IPS-15b (cell line): ENCODE measurements around the gene VPS37C.
"Not testable (repeated sequence)": the region's sequence is repeated elsewhere in the genome, so short reads cannot be mapped to it uniquely, and the experiment has no call there.

Experiments
- H3K27me3 ChIP-seq: one replicate; pipeline ENCODE4 v1.6.1; 2013; ENCODE audit warnings: low read length; ENCODE audit not compliant: control insufficient read depth, insufficient read depth
- H3K36me3 ChIP-seq: one replicate; pipeline ENCODE4 v1.6.1; 2013; ENCODE audit warnings: low read length; ENCODE audit not compliant: control insufficient read depth, insufficient read depth
- H3K4me1 ChIP-seq: one replicate; pipeline ENCODE4 v1.6.1; 2013; ENCODE audit warnings: mild to moderate bottlenecking, low read length; ENCODE audit not compliant: control insufficient read depth, insufficient read depth
- H3K4me3 ChIP-seq: one replicate; pipeline ENCODE4 v1.5.1; 2013; ENCODE audit warnings: low read depth, low read length
- H3K9ac ChIP-seq: one replicate; pipeline ENCODE4 v1.6.1; 2013; ENCODE audit warnings: low read depth, mild to moderate bottlenecking, low read length
- H3K9me3 ChIP-seq: one replicate; pipeline ENCODE4 v1.6.1; 2013; ENCODE audit warnings: mild to moderate bottlenecking, low read length; ENCODE audit not compliant: control insufficient read depth, insufficient read depth

VPS37C gene

GRCh38 chr11:61110255-61111049 is 50.8 kb downstream of the VPS37C start:
- no peaks in the 10 kb centered on the region for H3K9me3 ChIP-seq
- H3K9ac ChIP-seq = no peak overlapping the region
- H3K27me3 ChIP-seq = no peaks in the 10 kb centered on the region
- H3K36me3 ChIP-seq = no peaks in the 10 kb centered on the region
- H3K4me1 ChIP-seq = no peaks in the 10 kb centered on the region
- H3K4me3 ChIP-seq = no peak overlapping the region

- Histone ChIP-seq H3K36me3 (no peaks in the 10 kb centered on the region), H3K4me1 (no peaks in the 10 kb centered on the region), H3K27me3 (no peaks in the 10 kb centered on the region), H3K9ac (no peak overlapping the region), H3K4me3 (no peak overlapping the region), H3K9me3 (no peaks in the 10 kb centered on the region)
These were observed 51.6 kb downstream of the VPS37C start for GRCh38 chr11:61109671-61110070.

- Histone ChIP-seq H3K9me3 (no peaks in the 10 kb centered on the region), H3K36me3 (no peaks in the 10 kb centered on the region), H3K4me3 (no peak overlapping the region), H3K9ac (no peak overlapping the region), H3K4me1 (no peaks in the 10 kb centered on the region), H3K27me3 (no peaks in the 10 kb centered on the region)
These were observed 52.2 kb downstream of the VPS37C start for GRCh38 chr11:61108847-61109585.

- H3K36me3 ChIP-seq = no peaks in the 10 kb centered on the region
- no peak overlapping the region for H3K9ac ChIP-seq
- no peak overlapping the region for H3K4me3 ChIP-seq
- no peaks in the 10 kb centered on the region for H3K4me1 ChIP-seq
- no peaks in the 10 kb centered on the region for H3K27me3 ChIP-seq
- H3K9me3 ChIP-seq = no peaks in the 10 kb centered on the region
These were observed 53.3 kb downstream of the VPS37C start for GRCh38 chr11:61107888-61108287.

- H3K27me3 ChIP-seq = no peaks in the 10 kb centered on the region
- no peaks in the 10 kb centered on the region for H3K4me1 ChIP-seq
- no peak overlapping the region for H3K9ac ChIP-seq
- H3K36me3 ChIP-seq = no peaks in the 10 kb centered on the region
- H3K4me3 ChIP-seq = no peak overlapping the region
- H3K9me3 ChIP-seq = no peaks in the 10 kb centered on the region
These were observed 54.2 kb downstream of the VPS37C start for GRCh38 chr11:61106894-61107470.

GRCh38 chr11:61106296-61106695 is 54.9 kb downstream of the VPS37C start:
- Histone ChIP-seq H3K4me3 (no peak overlapping the region), H3K9ac (no peak overlapping the region), H3K27me3 (no peaks in the 10 kb centered on the region), H3K36me3 (no peaks in the 10 kb centered on the region), H3K9me3 (no peaks in the 10 kb centered on the region), H3K4me1 (no peaks in the 10 kb centered on the region)

- Histone ChIP-seq H3K36me3 (no peaks in the 10 kb centered on the region), H3K9me3 (no peaks in the 10 kb centered on the region), H3K4me1 (no peaks in the 10 kb centered on the region), H3K27me3 (no peaks in the 10 kb centered on the region), H3K9ac (no peak overlapping the region), H3K4me3 (no peak overlapping the region)
These were observed 56.3 kb downstream of the VPS37C start for GRCh38 chr11:61104963-61105362.

- Histone ChIP-seq H3K4me1 (no peaks in the 10 kb centered on the region), H3K36me3 (no peaks in the 10 kb centered on the region), H3K9ac (no peak overlapping the region), H3K27me3 (no peaks in the 10 kb centered on the region), H3K4me3 (no peak overlapping the region), H3K9me3 (no peaks in the 10 kb centered on the region)
These were observed 57.3 kb downstream of the VPS37C start for GRCh38 chr11:61103851-61104423.

GRCh38 chr11:61102667-61103571 is 58.3 kb downstream of the VPS37C start:
- no peak overlapping the region for H3K9ac ChIP-seq

GRCh38 chr11:61098778-61099177 is 62.4 kb downstream of the VPS37C start:
- Histone ChIP-seq H3K9me3 (no peaks in the 10 kb centered on the region), H3K36me3 (no peaks in the 10 kb centered on the region), H3K4me1 (no peaks in the 10 kb centered on the region)

More at GRCh38 chr11:61102667-61103571, 58.3 kb downstream of the VPS37C start:
- Histone ChIP-seq H3K4me1 (no peaks in the 10 kb centered on the region), H3K9me3 (no peaks in the 10 kb centered on the region), H3K36me3 (no peaks in the 10 kb centered on the region), H3K27me3 (no peaks in the 10 kb centered on the region), H3K4me3 (no peak overlapping the region)

GRCh38 chr11:61098261-61098660 is 63.0 kb downstream of the VPS37C start:
- not testable (repeated sequence) for H3K36me3 ChIP-seq, H3K9ac ChIP-seq, H3K27me3 ChIP-seq, H3K9me3 ChIP-seq, H3K4me1 ChIP-seq, H3K4me3 ChIP-seq

More at GRCh38 chr11:61098778-61099177, 62.4 kb downstream of the VPS37C start:
- Histone ChIP-seq H3K4me3 (no peak overlapping the region), H3K9ac (no peak overlapping the region), H3K27me3 (no peaks in the 10 kb centered on the region)
